ENCODE data around the gene GVQW3. TPM values are rescaled to one million over a fixed set of nuclear protein-coding genes. Genes with fewer than 3 reads are reported as not detected.

Gene GVQW3
- total and polyA plus RNA-seq, 4 donors: 0.53 to 7.0 (median 1.6) TPM

DNA sequence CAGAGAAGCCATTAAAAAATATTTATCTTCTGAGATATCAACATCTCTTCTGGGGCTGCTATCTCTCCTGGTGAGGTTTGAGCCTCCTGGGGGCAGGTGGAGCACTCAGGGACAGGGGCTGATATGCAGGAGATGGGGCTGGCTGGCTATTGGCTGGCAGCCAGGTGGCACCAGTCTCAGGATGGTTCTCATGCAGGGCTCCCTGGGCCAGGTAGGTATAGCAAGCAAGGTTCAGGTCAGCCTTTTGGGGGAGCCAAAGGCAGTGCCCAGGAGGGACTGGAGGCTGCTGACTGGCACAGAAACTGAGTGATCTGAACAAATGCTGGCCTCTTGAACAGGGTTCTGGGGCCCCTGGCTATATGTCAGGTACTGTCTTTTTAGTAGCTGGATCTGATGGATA is 34.0 kb downstream of the GVQW3 start:
- Histone ChIP-seq H3K9ac (ENCODE audit: insufficient read depth in 1 of 2, low read length in 2 of 2) (no peak overlapping the region), H3K27ac (ENCODE audit: low read depth in 1 of 2, low read length in 1 of 2) (no peak overlapping the region), H3K4me3 (no peak overlapping the region), H3K36me3 (ENCODE audit: control insufficient read depth in 4 of 4, insufficient read depth in 4 of 4, low read length in 4 of 4) (no peaks in the 10 kb centered on the region), H3K4me1 (ENCODE audit: control insufficient read depth in 5 of 5, insufficient read depth in 5 of 5, low read length in 5 of 5) (peaks cover 0 to 6% (median 0%) of the 10 kb centered on the region in 5 donors), H3K9me3 (ENCODE audit: control insufficient read depth in 4 of 4, insufficient read depth in 3 of 4, low read length in 3 of 4) (no peaks in the 10 kb centered on the region), H3K27me3 (ENCODE audit: control insufficient read depth in 3 of 3, insufficient read depth in 3 of 3, low read length in 2 of 3) (no peaks in the 10 kb centered on the region)
- no peak for ATAC-seq (ENCODE audit: insufficient read depth, low FRiP score)
- DNase-seq: no peak
- TF ChIP-seq, protein P1, sequence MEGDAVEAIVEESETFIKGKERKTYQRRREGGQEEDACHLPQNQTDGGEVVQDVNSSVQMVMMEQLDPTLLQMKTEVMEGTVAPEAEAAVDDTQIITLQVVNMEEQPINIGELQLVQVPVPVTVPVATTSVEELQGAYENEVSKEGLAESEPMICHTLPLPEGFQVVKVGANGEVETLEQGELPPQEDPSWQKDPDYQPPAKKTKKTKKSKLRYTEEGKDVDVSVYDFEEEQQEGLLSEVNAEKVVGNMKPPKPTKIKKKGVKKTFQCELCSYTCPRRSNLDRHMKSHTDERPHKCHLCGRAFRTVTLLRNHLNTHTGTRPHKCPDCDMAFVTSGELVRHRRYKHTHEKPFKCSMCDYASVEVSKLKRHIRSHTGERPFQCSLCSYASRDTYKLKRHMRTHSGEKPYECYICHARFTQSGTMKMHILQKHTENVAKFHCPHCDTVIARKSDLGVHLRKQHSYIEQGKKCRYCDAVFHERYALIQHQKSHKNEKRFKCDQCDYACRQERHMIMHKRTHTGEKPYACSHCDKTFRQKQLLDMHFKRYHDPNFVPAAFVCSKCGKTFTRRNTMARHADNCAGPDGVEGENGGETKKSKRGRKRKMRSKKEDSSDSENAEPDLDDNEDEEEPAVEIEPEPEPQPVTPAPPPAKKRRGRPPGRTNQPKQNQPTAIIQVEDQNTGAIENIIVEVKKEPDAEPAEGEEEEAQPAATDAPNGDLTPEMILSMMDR (IDR thresholded peaks at IDR 0.05; ENCODE audit: control extremely low read depth, extremely low read depth): no peak

DNA sequence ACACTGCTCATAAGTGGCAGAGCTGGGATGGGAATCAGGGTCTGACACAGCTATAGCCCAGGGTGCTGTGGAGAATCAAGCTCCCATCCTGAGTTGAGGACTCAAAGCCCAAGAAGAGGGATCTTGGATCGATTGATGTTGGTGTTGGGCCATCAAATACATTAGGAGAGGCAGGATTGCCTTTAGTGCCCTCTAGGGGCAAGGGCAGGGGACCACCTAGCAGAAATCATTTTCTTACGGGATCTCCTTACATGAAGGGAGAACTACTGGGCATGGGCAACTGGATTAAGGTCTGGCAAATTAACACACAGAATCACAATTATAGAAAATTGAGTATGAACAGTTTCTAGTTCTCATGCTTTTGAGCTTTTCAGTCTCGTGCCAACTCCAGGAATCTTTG is 38.8 kb downstream of the GVQW3 start:
- no peak for DNase-seq
- WGBS, 2 donors: 54 to 61% methylated on average over 3 of the region's 3 CpGs
- TF ChIP-seq, protein P1 (IDR thresholded peaks at IDR 0.05; ENCODE audit: control extremely low read depth, extremely low read depth): no peak

DNA sequence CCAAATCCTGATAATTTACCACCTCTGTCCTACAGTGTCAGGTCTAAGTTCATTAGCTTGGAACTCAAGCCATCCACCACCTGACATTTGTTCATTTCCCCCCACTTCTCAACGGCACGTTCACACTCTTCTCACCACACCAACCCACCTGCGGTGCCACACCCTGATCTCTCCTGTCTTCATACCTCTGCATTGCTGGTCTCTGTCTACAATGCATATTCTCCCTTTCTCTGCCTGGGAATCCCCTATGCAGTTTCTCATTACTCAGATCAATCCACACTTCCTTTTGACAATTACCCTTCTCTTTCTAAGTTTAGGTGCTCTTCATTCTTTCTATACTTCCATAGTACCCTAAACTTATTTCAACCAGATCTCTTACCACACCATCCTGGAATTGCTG is 43.3 kb downstream of the GVQW3 start:
- Histone ChIP-seq H3K9ac (ENCODE audit: insufficient read depth in 1 of 2, low read length in 2 of 2) (no peak overlapping the region), H3K4me3 (no peak overlapping the region), H3K27ac (ENCODE audit: low read depth in 1 of 2, low read length in 1 of 2) (no peak overlapping the region), H3K36me3 (ENCODE audit: control insufficient read depth in 4 of 4, insufficient read depth in 4 of 4, low read length in 4 of 4) (no peaks in the 10 kb centered on the region), H3K4me1 (ENCODE audit: control insufficient read depth in 5 of 5, insufficient read depth in 5 of 5, low read length in 5 of 5) (peaks cover 0 to 4% (median 0%) of the 10 kb centered on the region in 5 donors), H3K27me3 (ENCODE audit: control insufficient read depth in 3 of 3, insufficient read depth in 3 of 3, low read length in 2 of 3) (no peaks in the 10 kb centered on the region), H3K9me3 (ENCODE audit: control insufficient read depth in 4 of 4, insufficient read depth in 3 of 4, low read length in 3 of 4) (no peaks in the 10 kb centered on the region)
- TF ChIP-seq, protein P1 (IDR thresholded peaks at IDR 0.05; ENCODE audit: control extremely low read depth, extremely low read depth): no peak
- 53 to 79% methylated on average over 3 of the region's 3 CpGs for WGBS, 2 donors
- no peak for ATAC-seq (ENCODE audit: insufficient read depth, low FRiP score)
- no peak for DNase-seq

More for the DNA sequence above, 38.8 kb downstream of the GVQW3 start:
- H3K4me3 ChIP-seq: no peak overlapping the region
- H3K4me1 ChIP-seq (ENCODE audit: control insufficient read depth in 5 of 5, insufficient read depth in 5 of 5, low read length in 5 of 5): no peaks in the 10 kb centered on the region
- H3K27ac ChIP-seq (ENCODE audit: low read depth in 1 of 2, low read length in 1 of 2): no peak overlapping the region
- H3K9ac ChIP-seq (ENCODE audit: insufficient read depth in 1 of 2, low read length in 2 of 2): no peak overlapping the region
- H3K9me3 ChIP-seq (ENCODE audit: control insufficient read depth in 4 of 4, insufficient read depth in 3 of 4, low read length in 3 of 4): no peaks in the 10 kb centered on the region
- no peaks in the 10 kb centered on the region for H3K27me3 ChIP-seq (ENCODE audit: control insufficient read depth in 3 of 3, insufficient read depth in 3 of 3, low read length in 2 of 3)
- ATAC-seq (ENCODE audit: insufficient read depth, low FRiP score): no peak
- H3K36me3 ChIP-seq (ENCODE audit: control insufficient read depth in 4 of 4, insufficient read depth in 4 of 4, low read length in 4 of 4): no peaks in the 10 kb centered on the region

DNA sequence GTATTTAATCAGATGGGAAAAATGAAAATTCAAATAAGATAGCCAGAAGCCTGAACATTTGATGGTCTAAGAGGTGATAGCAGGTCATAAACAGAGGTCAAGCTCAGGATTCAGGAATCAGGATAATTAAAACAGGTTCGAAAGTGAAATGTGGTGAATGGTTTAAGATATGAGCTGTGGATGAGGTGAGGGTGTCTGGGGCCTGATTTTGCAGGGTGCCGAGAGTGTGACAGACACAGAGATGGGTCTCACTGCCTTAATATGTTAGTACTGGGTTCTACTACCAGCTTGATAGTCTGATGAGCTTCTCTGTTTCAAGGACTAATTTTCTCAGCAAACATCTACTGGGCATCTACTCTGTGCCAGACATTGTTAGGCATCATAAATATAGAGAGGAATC is 43.8 kb downstream of the GVQW3 start:
- WGBS, 2 donors: 90 to 93% methylated on average over 2 of the region's 2 CpGs
- Histone ChIP-seq H3K36me3 (ENCODE audit: control insufficient read depth in 4 of 4, insufficient read depth in 4 of 4, low read length in 4 of 4) (no peaks in the 10 kb centered on the region), H3K4me1 (ENCODE audit: control insufficient read depth in 5 of 5, insufficient read depth in 5 of 5, low read length in 5 of 5) (peaks cover 0 to 4% (median 0%) of the 10 kb centered on the region in 5 donors), H3K9ac (ENCODE audit: insufficient read depth in 1 of 2, low read length in 2 of 2) (no peak overlapping the region), H3K9me3 (ENCODE audit: control insufficient read depth in 4 of 4, insufficient read depth in 3 of 4, low read length in 3 of 4) (no peaks in the 10 kb centered on the region), H3K27me3 (ENCODE audit: control insufficient read depth in 3 of 3, insufficient read depth in 3 of 3, low read length in 2 of 3) (no peaks in the 10 kb centered on the region), H3K27ac (ENCODE audit: low read depth in 1 of 2, low read length in 1 of 2) (no peak overlapping the region), H3K4me3 (no peak overlapping the region)
- no peak for DNase-seq
- ATAC-seq (ENCODE audit: insufficient read depth, low FRiP score): no peak
- TF ChIP-seq, protein P1 (IDR thresholded peaks at IDR 0.05; ENCODE audit: control extremely low read depth, extremely low read depth): no peak

All from lung (tissue), 12 donors.